Activated CD8-positive, alpha-beta memory T cell treated with anti-CD3 and anti-CD28 coated beads, Interleukin-2, amount 10 ng/mL, durations not matched to agents 7 days and 5 days (primary cell): ENCODE measurements around the gene RFPL1. TPM values are rescaled to one million over a fixed set of nuclear protein-coding genes. Genes with fewer than 3 reads are reported as not detected.

Source experiments
- ATAC-seq: fragments of 150-1000 bp; cut with Tn5 transposase; one replicate; pipeline ENCODE4 v1.10.0; 2021; ENCODE audit warnings: moderate library complexity
- CTCF ChIA-PET: fragments of 350-600 bp; sonication (Branson Sonifier 250); formaldehyde crosslinking; loops from one replicate; lab custom pipeline; 2021; ENCODE audit warnings: antibody characterized with exemption; lab: Charles Lee
- DNase-seq: peaks from one replicate; pipeline ENCODE4 v3.0.0-alpha.2; 2020
- H3K27ac Mint-ChIP-seq: one replicate; pipeline ENCODE4 v1.8.0; 2021; ENCODE audit warnings: mild to moderate bottlenecking, mixed read lengths
- H3K27me3 Mint-ChIP-seq: one replicate; pipeline ENCODE4 v1.8.0; 2021; ENCODE audit warnings: mixed read lengths
- H3K36me3 Mint-ChIP-seq: one replicate; pipeline ENCODE4 v1.8.0; 2021; ENCODE audit warnings: mild to moderate bottlenecking, mixed read lengths
- H3K4me1 Mint-ChIP-seq: one replicate; pipeline ENCODE4 v1.8.0; 2021; ENCODE audit warnings: mixed read lengths
- H3K4me3 Mint-ChIP-seq: one replicate; pipeline ENCODE4 v1.8.0; 2021; ENCODE audit warnings: mild to moderate bottlenecking, moderate library complexity, mixed read lengths
- H3K9me3 Mint-ChIP-seq: one replicate; pipeline ENCODE4 v1.8.0; 2022; ENCODE audit warnings: low read depth, mixed read lengths
- total RNA-seq, 2 experiments: library from RNA; stranded (reverse); gene quantifications; one replicate each; pipeline ENCODE4 v1.2.3, GENCODE V29; 2021

Gene RFPL1
- total RNA-seq, 2 experiments from 2014 or later: not detected

DNA sequence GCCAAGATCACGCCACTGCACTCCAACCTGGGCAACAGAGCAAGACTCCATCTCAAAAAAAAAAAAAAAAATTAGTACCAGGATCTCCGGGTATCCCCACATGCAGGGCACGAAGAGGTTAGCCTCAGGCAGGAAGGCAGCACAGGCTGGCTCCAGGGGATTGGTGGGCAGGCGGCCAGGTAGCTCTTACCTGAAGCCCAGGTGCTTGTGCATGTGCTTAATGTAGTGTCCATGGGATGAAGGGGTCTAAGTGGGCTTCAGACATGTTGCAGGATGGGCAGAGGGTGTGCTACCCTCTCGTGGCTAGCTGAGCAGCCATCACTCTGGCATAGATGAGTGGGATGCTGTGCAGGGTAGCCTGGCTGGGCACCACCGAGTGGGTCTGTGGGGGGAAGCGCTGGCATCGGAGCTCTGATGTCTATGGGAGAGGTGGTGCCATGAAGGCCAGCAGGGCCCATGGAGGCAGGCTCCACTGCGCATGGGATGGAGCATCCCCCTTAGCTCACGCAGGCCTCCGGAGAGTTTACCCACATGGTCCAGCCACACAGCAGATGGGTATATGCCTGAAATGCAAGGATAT, 11.0 kb downstream of the RFPL1 start:
- CTCF ChIA-PET: no interaction called here
- no peaks in the 10 kb centered on the region for H3K27me3 Mint-ChIP-seq

DNA sequence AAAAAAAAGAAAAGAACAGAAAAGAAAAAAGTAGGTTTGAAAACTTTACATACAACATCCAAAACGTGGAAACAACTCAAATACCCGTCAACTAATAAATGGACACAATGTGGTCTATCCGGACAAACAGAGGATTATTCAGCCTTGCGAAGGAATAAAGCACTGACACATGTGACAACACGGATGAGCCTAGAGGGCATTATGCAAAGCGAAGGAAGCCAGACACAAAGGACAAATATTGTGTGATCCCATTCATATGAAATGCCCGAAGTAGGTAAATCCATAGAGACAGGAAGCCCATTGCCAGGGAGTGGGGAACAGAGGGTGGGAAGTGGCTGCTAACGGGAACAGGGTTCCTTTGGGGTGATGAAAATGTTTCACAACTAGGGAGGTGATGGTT, 11.8 kb downstream of the RFPL1 start:
- ATAC-seq (no peak), DNase-seq (no peak)
- Mint-ChIP-seq H3K27ac (no peak overlapping the region), H3K4me1 (no peaks in the 10 kb centered on the region), H3K36me3 (no peaks in the 10 kb centered on the region), H3K27me3 (no peaks in the 10 kb centered on the region), H3K9me3 (no peaks in the 10 kb centered on the region), H3K4me3 (no peak overlapping the region)
- CTCF ChIA-PET: no interaction called here

More for the DNA sequence above, 11.0 kb downstream of the RFPL1 start:
- DNase-seq: no peak
- Mint-ChIP-seq H3K4me3 (no peak overlapping the region), H3K9me3 (no peaks in the 10 kb centered on the region), H3K27ac (no peak overlapping the region), H3K4me1 (no peaks in the 10 kb centered on the region), H3K36me3 (no peaks in the 10 kb centered on the region)
- no peak for ATAC-seq

DNA sequence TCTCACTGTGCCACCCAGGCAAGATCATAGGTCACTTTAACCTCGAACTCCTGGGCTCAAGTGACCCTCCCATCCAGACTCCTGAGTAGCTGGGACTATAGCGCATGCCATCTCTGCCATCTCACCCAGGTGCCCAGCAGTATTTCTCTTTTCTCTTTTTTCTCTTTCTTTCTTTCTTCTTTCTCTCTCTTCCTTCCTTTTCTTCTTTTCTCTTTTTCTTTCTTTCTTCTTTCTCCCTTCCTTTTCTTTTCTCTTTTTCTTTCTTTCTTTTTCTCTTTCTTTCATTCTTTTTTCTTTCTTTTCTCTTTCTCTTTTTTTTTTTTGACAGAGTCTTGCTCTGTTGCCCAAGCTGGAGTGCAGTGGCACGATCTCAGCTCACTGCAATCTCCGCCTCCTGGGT, 13.5 kb downstream of the RFPL1 start:
- H3K4me3 Mint-ChIP-seq: no peak overlapping the region
- CTCF ChIA-PET: no interaction called here
- no peak for ATAC-seq
- H3K4me1 Mint-ChIP-seq: no peaks in the 10 kb centered on the region
- DNase-seq: no peak
- H3K27ac Mint-ChIP-seq: no peak overlapping the region
- H3K27me3 Mint-ChIP-seq: no peaks in the 10 kb centered on the region
- H3K9me3 Mint-ChIP-seq: no peaks in the 10 kb centered on the region
- H3K36me3 Mint-ChIP-seq: no peaks in the 10 kb centered on the region

DNA sequence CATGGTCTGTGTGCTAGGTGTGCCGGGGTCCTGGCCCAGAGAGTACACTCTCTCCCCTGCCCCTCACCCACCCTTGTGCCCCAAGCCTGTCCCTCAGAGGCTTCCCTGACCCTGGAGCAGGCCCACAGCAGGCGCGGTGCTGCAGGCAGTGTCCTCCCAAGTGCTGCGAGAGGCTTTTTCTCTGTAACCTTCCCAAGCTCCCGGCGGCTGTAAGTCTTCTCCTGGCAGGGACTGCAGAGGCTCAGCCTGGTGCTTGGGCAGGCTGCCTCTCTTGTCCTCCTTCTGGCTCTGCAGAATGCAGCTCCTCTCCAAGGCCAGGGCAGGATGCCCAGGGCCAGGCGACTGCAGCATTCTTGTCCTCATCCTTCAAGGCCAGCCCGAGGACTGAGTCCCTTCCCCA, 15.9 kb downstream of the RFPL1 start:
- H3K4me1 Mint-ChIP-seq: no peaks in the 10 kb centered on the region
- CTCF ChIA-PET: no interaction called here
- H3K4me3 Mint-ChIP-seq: no peak overlapping the region
- no peaks in the 10 kb centered on the region for H3K36me3 Mint-ChIP-seq
- H3K9me3 Mint-ChIP-seq: no peaks in the 10 kb centered on the region
- no peaks in the 10 kb centered on the region for H3K27me3 Mint-ChIP-seq
- no peak for DNase-seq
- H3K27ac Mint-ChIP-seq: no peak overlapping the region
- no peak for ATAC-seq

DNA sequence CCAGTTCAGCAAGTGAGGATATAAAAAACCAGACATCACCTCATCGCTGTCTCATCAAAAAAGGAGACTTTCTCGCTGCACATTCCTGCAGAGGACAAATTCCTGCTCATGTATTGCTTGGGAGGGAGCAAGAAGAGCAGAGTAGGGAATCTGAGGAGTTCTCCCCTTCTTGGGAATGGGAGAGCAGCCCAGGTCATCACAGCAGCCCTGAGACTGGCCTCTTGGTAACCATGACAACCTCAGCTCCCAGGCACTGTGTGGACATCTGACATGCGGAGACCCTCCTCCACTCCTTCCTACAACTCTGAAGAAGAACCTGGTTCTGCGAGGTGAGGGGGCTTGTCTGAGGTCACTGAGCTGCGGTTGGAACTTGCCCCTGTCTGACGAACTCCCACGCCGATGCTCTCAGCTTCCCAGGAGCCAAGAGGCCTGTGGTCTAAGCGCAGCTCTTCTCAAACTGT, 17.9 kb downstream of the RFPL1 start:
- ATAC-seq (no peak), DNase-seq (no peak)
- no peaks in the 10 kb centered on the region for H3K36me3 Mint-ChIP-seq
- H3K27ac Mint-ChIP-seq: no peak overlapping the region
- H3K27me3 Mint-ChIP-seq: no peaks in the 10 kb centered on the region
- H3K4me3 Mint-ChIP-seq: no peak overlapping the region
- no peaks in the 10 kb centered on the region for H3K9me3 Mint-ChIP-seq
- CTCF ChIA-PET: interaction anchor here (1.0 kb wide), 1 partner anchor 15 kb away, joined by 3 read pairs; no protein-coding TSS in a partner anchor
- H3K4me1 Mint-ChIP-seq: no peaks in the 10 kb centered on the region

DNA sequence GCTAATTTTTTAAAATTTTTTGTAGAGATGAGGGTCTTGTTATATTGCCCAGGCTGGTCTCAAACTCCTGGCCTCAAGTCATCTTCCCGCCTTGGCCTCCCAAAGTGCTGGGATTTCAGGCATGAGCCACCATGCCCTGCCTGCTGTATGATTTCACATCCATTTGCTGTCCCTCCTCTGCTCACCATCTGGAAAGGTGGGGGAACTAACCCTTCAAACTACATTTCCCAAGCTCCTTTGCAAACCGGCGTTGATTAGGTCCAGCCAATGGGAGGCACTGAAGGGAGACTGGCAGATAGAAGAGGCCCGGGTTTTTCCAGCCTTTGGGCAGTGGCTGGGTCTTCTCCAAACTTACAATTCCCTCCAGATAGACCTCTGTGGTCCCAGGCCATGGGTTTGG, 19.3 kb downstream of the RFPL1 start:
- H3K9me3 Mint-ChIP-seq: no peaks in the 10 kb centered on the region
- H3K27me3 Mint-ChIP-seq: no peaks in the 10 kb centered on the region
- ATAC-seq (peak; percentile 60), DNase-seq (no peak)
- H3K4me3 Mint-ChIP-seq: no peak overlapping the region
- CTCF ChIA-PET: interaction anchor here (1.2 kb wide), 1 partner anchor 13 kb away, joined by 4 read pairs; no protein-coding TSS in a partner anchor
- no peaks in the 10 kb centered on the region for H3K4me1 Mint-ChIP-seq
- H3K36me3 Mint-ChIP-seq: no peaks in the 10 kb centered on the region
- no peak overlapping the region for H3K27ac Mint-ChIP-seq

DNA sequence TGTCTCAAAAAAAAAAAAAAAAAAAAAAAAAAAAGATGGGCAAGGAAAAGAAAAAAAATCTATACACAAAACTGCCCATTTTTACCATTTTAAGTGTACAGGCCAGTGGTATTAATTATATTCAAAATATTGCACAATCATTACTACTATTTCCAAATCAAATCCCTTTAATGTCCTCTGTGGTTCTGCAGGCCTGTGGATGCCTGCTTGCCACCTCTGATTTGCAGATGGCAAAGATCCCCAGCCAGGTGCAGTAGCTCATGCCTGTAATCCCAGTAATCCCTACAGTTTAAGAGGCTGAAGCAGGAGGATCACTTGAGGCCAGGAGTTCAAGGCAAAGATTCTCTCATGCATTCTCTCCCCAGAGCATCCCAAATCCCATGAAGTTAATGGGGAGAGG, 20.2 kb downstream of the RFPL1 start:
- ATAC-seq: no peak
- DNase-seq: no peak
- no peaks in the 10 kb centered on the region for H3K27me3 Mint-ChIP-seq
- no peaks in the 10 kb centered on the region for H3K9me3 Mint-ChIP-seq
- no peak overlapping the region for H3K27ac Mint-ChIP-seq
- H3K4me1 Mint-ChIP-seq: no peaks in the 10 kb centered on the region
- H3K36me3 Mint-ChIP-seq: no peaks in the 10 kb centered on the region
- CTCF ChIA-PET: interaction anchor here (1.2 kb wide), 1 partner anchor 12 kb away, joined by 4 read pairs; no protein-coding TSS in a partner anchor
- no peak overlapping the region for H3K4me3 Mint-ChIP-seq

DNA sequence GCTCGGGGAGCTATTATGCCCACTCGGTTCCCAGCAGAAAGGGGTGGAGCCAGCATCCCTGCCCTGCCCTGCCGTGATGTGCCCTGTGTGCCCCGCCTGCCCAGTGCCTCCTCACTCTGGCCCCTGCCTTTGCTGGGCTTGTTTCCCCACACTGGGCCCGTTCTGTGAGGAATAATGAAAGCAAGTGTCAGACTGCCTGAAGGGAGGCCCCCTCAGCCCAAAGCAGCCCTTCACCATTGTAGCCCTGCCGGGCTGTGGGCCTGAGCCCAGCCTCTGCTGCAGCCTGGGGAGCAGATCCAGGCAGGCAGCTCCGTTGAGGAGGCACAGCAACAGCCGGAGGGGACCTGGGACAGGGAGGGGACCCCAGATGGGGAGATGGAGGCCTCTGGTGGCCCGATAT, 21.4 kb downstream of the RFPL1 start:
- CTCF ChIA-PET: no interaction called here
- H3K27me3 Mint-ChIP-seq: no peaks in the 10 kb centered on the region
- DNase-seq (no peak), ATAC-seq (no peak)
- no peaks in the 10 kb centered on the region for H3K4me1 Mint-ChIP-seq
- no peak overlapping the region for H3K27ac Mint-ChIP-seq
- H3K9me3 Mint-ChIP-seq: no peaks in the 10 kb centered on the region
- H3K4me3 Mint-ChIP-seq: no peak overlapping the region
- H3K36me3 Mint-ChIP-seq: no peaks in the 10 kb centered on the region

DNA sequence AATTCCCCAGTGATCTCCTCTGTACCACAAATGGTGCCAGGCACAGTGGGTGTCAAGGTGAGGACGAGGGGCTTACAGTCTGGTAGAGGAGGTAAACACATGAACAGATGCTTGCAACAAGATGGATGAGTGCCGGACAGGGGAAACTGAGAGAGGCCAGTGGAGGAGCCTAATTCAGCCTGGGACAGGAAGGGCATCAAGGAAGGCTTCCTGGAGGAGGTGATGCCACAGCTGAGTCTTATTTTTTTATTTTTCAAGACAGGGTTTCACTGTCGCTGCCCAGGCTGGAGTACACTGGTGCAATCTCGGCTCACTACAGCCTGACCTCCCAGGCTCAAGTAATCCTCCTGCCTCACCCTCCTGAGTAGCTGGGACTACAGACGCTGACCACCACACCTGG, 22.9 kb downstream of the RFPL1 start:
- no peaks in the 10 kb centered on the region for H3K27me3 Mint-ChIP-seq
- CTCF ChIA-PET: interaction anchor here (1.2 to 1.6 kb wide), 2 partner anchors 10 to 11 kb away, joined by 3 to 4 read pairs; no protein-coding TSS in a partner anchor
- H3K36me3 Mint-ChIP-seq: no peaks in the 10 kb centered on the region
- DNase-seq (no peak), ATAC-seq (no peak)
- no peaks in the 10 kb centered on the region for H3K9me3 Mint-ChIP-seq
- no peaks in the 10 kb centered on the region for H3K4me1 Mint-ChIP-seq
- no peak overlapping the region for H3K27ac Mint-ChIP-seq
- no peak overlapping the region for H3K4me3 Mint-ChIP-seq

DNA sequence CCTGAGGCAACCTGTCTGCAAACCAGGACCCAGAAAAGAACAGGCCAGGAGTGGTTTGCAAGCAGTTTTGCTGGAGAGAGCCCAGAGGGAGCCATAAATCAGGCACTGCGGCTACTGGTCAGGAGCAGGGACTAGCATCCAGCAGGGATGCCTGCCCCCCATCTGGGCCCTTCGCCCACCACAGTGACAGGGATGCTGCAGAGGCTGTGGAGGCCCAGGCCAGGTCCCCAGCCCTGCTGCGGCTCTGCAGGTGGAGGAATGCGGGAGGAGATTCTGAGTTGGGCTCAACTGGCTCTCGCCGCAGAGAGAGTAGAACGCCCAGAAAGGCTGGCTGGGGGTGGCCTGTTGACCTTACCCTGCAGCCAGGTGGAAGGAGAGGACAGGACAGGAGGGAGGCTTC, 25.2 kb downstream of the RFPL1 start:
- Mint-ChIP-seq H3K9me3 (no peaks in the 10 kb centered on the region), H3K27me3 (peaks cover 4% of the 10 kb centered on the region), H3K36me3 (no peaks in the 10 kb centered on the region), H3K27ac (no peak overlapping the region), H3K4me3 (no peak overlapping the region), H3K4me1 (no peaks in the 10 kb centered on the region)
- no peak for ATAC-seq
- no peak for DNase-seq
- CTCF ChIA-PET: no interaction called here

DNA sequence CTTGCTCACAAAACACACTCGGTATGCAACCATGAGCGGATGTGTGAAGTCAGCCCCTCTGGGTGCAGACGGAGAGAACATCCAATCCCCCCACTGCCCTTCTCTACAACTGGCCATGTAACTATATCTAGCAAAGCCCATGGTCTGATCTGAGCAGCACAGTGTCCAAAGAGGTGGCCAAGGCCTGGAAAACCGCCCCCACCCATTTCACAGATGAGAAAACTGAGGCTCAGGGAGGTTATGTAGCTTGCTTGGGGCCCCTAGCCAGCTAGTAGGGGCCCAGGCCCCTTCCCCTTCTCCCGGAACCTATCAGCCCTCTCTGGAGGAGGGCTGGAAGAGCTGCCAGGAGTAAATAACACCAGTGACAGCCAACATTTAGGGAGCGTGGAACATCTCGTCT, 26.2 kb downstream of the RFPL1 start:
- CTCF ChIA-PET: no interaction called here
- Mint-ChIP-seq H3K4me1 (no peaks in the 10 kb centered on the region), H3K9me3 (no peaks in the 10 kb centered on the region), H3K36me3 (no peaks in the 10 kb centered on the region), H3K27ac (no peak overlapping the region), H3K27me3 (peaks cover 4% of the 10 kb centered on the region), H3K4me3 (no peak overlapping the region)
- DNase-seq: no peak
- no peak for ATAC-seq

DNA sequence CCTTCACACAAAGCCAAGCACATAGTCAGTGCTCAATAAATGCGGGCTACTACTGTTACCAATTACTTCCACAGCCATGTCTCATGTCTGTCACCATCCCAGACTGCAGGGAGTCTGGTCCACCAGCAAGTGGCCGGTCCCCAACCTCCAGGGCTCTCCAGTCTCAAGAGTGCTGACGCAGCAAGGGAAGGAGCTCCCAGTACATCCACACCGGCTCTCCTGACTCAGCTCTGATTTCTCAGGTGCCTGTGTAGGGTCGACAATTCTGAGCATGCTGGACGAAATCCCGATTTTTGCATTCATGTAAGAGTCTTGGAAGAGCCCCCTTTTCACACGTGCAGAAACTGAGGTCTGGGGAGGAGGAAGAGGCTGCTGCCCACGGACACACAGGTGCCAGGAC, 31.4 kb downstream of the RFPL1 start:
- DNase-seq: no peak
- ATAC-seq: no peak
- Mint-ChIP-seq H3K4me3 (peak overlapping the region; percentile 58), H3K4me1 (peaks cover 7% of the 10 kb centered on the region), H3K9me3 (no peaks in the 10 kb centered on the region), H3K27ac (no peak overlapping the region), H3K36me3 (no peaks in the 10 kb centered on the region), H3K27me3 (peaks cover 10% of the 10 kb centered on the region)
- CTCF ChIA-PET: interaction anchor here (1.0 kb wide), 1 partner anchor 82 kb away, joined by 3 read pairs; the partner anchor contains the start of gene AP1B1

DNA sequence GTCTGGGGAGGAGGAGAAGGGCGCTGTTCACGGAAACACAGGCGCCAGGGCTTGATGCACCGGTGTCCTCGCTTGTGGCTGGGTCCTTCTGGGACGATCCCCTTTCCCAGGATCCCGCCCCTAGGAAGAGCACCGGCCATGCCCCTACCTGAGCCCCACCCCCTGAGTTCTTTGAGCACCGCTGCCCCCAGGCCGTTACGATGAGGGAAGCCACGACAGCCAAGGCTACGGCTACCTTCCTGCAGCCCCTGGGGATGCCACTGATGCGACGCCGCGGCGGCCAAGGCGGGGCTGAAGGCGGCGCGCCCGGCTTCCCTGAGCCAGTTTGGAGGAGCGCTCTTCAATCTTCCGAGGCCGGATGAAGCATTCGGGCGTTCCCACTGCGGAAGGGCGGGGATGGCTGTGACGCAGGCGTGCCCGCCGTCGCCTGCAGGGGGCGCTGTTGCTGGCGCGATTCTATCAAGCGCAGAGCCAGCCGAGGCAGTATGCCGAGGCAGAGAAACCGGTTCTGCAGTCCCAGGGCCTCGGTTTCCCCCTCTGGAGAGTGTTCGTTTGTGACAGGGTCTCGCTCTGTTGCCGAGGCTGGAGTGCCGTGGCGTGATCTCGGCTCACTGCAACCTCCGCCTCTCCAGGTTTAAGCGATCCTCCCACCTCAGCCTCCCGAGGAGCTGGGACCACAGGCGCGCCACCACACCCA, 31.9 kb downstream of the RFPL1 start:
- ATAC-seq (peak; percentile 96), DNase-seq (peak; percentile 80)
- Mint-ChIP-seq H3K27ac (no peak overlapping the region), H3K4me3 (peak overlapping the region; percentile 58), H3K9me3 (no peaks in the 10 kb centered on the region), H3K27me3 (peaks cover 10% of the 10 kb centered on the region), H3K4me1 (peaks cover 7% of the 10 kb centered on the region), H3K36me3 (no peaks in the 10 kb centered on the region)
- CTCF ChIA-PET: interaction anchor here (0.6 to 1.5 kb wide), 11 partner anchors 8 to 618 kb away, joined by 3 to 11 read pairs (median 4); partner anchors contain the start of gene THOC5

DNA sequence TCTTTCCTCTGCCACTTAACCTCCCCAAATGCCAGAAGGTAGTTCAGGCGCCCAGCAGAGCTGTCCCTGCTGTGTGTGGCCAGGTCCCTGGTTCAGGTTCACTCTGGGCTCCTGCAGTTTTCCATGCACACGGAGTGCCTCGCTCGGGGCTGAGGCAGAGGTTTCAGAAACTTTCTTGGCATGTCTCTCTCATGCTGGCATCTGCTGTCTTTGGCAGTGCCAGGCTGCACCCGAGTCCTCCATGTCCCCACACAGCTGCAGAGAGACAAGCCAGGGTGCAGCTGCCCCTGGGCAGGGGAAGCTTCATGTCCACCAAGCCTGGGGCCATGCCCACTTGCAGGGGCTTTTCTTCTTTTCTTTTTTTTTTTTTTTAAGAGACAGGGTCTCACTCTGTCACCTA, 34.6 kb downstream of the RFPL1 start:
- Mint-ChIP-seq H3K36me3 (no peaks in the 10 kb centered on the region), H3K27me3 (peaks cover 16% of the 10 kb centered on the region), H3K27ac (no peak overlapping the region), H3K9me3 (no peaks in the 10 kb centered on the region), H3K4me1 (peaks cover 7% of the 10 kb centered on the region), H3K4me3 (no peak overlapping the region)
- CTCF ChIA-PET: interaction anchor here (0.9 to 1.6 kb wide), 2 partner anchors 10 to 12 kb away, joined by 3 to 4 read pairs; no protein-coding TSS in a partner anchor
- DNase-seq (no peak), ATAC-seq (no peak)
